GM18499 (cell line): ENCODE measurements around the gene NEDD4L.

Experiments
- ATAC-seq: cut with Tn5 transposase; IDR thresholded peaks from one replicate; pipeline ENCODE4 v1.9.1; 2021; ENCODE audit warnings: moderate number of reproducible peaks; ENCODE audit not compliant: insufficient read depth, unreplicated experiment

NEDD4L gene

GRCh38 chr18:58397385-58398132, 353.5 kb downstream of the NEDD4L start:
- ATAC-seq: no peak

- no peak for ATAC-seq
Measured at GRCh38 chr18:58398648-58399398, 354.8 kb downstream of the NEDD4L start.

- no peak for ATAC-seq
Measured at GRCh38 chr18:58400331-58400870, 356.4 kb downstream of the NEDD4L start.

- ATAC-seq: no peak
Measured at GRCh38 chr18:58401191-58401590, 357.2 kb downstream of the NEDD4L start.

GRCh38 chr18:58402247-58402646, 358.2 kb downstream of the NEDD4L start:
- ATAC-seq: no peak

- ATAC-seq: no peak
Measured at GRCh38 chr18:58402951-58403702, 359.1 kb downstream of the NEDD4L start.

- ATAC-seq: no peak
Measured at GRCh38 chr18:58403799-58404455, 359.9 kb downstream of the NEDD4L start.

- ATAC-seq: no peak
Measured at GRCh38 chr18:58405107-58405898, 361.3 kb downstream of the NEDD4L start.

- ATAC-seq: no peak
Measured at GRCh38 chr18:58407263-58407648, 363.2 kb downstream of the NEDD4L start.

- no peak for ATAC-seq
Measured at GRCh38 chr18:58407649-58408407, 363.8 kb downstream of the NEDD4L start.

- ATAC-seq: no peak
Measured at GRCh38 chr18:58408665-58409064, 364.6 kb downstream of the NEDD4L start.

GRCh38 chr18:58409802-58410445, 365.9 kb downstream of the NEDD4L start:
- ATAC-seq: no peak

GRCh38 chr18:58411323-58411722, 367.3 kb downstream of the NEDD4L start:
- no peak for ATAC-seq

- ATAC-seq: no peak
Measured at GRCh38 chr18:58412844-58413666, 369.0 kb downstream of the NEDD4L start.

- ATAC-seq: no peak
Measured at GRCh38 chr18:58413667-58414628, 369.9 kb downstream of the NEDD4L start.

- no peak for ATAC-seq
Measured at GRCh38 chr18:58416014-58416703, 372.1 kb downstream of the NEDD4L start.
